Activated naive CD8-positive, alpha-beta T cell treated with anti-CD3 and anti-CD28 coated beads, Interleukin-2, amount 50 U/mL, for 24 hours (primary cell): ENCODE results near the gene RSPO1.

Experiments used
- ATAC-seq: fragments of 150-1000 bp; cut with Tn5 transposase; one replicate; pipeline ENCODE4 v1.10.0; 2021
- DNase-seq: peaks from one replicate; pipeline ENCODE4 v3.0.0; 2021
- H3K27ac Mint-ChIP-seq: one replicate; pipeline ENCODE4 v1.8.0; 2021; ENCODE audit warnings: mild to moderate bottlenecking, mixed read lengths
- H3K27me3 Mint-ChIP-seq: one replicate; pipeline ENCODE4 v1.8.0; 2021; ENCODE audit warnings: mixed read lengths
- H3K36me3 Mint-ChIP-seq: one replicate; pipeline ENCODE4 v1.8.0; 2021; ENCODE audit warnings: low read depth, mixed read lengths
- H3K4me1 Mint-ChIP-seq: one replicate; pipeline ENCODE4 v1.8.0; 2021; ENCODE audit warnings: mixed read lengths
- H3K4me3 Mint-ChIP-seq: one replicate; pipeline ENCODE4 v1.8.0; 2021; ENCODE audit warnings: mild to moderate bottlenecking, moderate library complexity, mixed read lengths
- H3K9me3 Mint-ChIP-seq: one replicate; pipeline ENCODE4 v1.8.0; 2021; ENCODE audit warnings: mixed read lengths

The RSPO1 gene

GRCh38 chr1:37614105-37614504 lies 20.6 kb downstream of the RSPO1 start:
- H3K36me3 Mint-ChIP-seq: no peaks in the 10 kb centered on the region
- H3K9me3 Mint-ChIP-seq: no peaks in the 10 kb centered on the region
- H3K4me1 Mint-ChIP-seq: no peaks in the 10 kb centered on the region
- no peak for ATAC-seq
- H3K27me3 Mint-ChIP-seq: peaks cover 29% of the 10 kb centered on the region
- no peak overlapping the region for H3K27ac Mint-ChIP-seq
- DNase-seq: no peak
- H3K4me3 Mint-ChIP-seq: no peak overlapping the region

- DNase-seq (no peak), ATAC-seq (no peak)
- Mint-ChIP-seq H3K36me3 (no peaks in the 10 kb centered on the region), H3K27ac (no peak overlapping the region), H3K9me3 (no peaks in the 10 kb centered on the region), H3K4me1 (no peaks in the 10 kb centered on the region), H3K27me3 (peaks cover 17% of the 10 kb centered on the region), H3K4me3 (no peak overlapping the region)
Measured at GRCh38 chr1:37612186-37612585, 22.5 kb downstream of the RSPO1 start.

GRCh38 chr1:37609994-37610393 lies 24.7 kb downstream of the RSPO1 start:
- DNase-seq (no peak), ATAC-seq (no peak)
- no peaks in the 10 kb centered on the region for H3K36me3 Mint-ChIP-seq
- peaks cover 3% of the 10 kb centered on the region for H3K27me3 Mint-ChIP-seq
- H3K9me3 Mint-ChIP-seq: no peaks in the 10 kb centered on the region
- H3K4me3 Mint-ChIP-seq: no peak overlapping the region
- no peak overlapping the region for H3K27ac Mint-ChIP-seq
- no peaks in the 10 kb centered on the region for H3K4me1 Mint-ChIP-seq

DNA sequence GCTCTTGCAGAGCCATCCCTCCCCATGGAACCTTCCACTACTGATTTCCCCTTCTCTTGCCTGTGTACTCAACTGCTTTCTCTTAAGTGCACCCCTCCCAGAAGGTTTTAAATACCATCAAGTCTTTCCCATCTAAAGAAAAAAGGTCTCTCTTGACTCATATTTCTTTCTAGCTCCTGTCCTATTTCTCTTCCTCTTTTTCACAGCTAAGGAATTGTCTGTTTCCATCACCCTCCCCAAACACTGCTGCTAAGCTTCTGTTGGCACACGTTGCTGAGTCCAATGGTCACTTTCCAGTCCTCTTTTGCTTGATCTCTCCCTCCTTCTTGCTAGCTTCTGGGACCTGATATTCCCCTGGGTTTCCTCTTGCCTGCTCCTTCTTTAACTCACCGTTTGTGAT lies 25.7 kb downstream of the RSPO1 start:
- no peak overlapping the region for H3K27ac Mint-ChIP-seq
- ATAC-seq (no peak), DNase-seq (no peak)
- H3K4me3 Mint-ChIP-seq: no peak overlapping the region
- H3K4me1 Mint-ChIP-seq: no peaks in the 10 kb centered on the region
- peaks cover 6% of the 10 kb centered on the region for H3K27me3 Mint-ChIP-seq
- H3K9me3 Mint-ChIP-seq: no peaks in the 10 kb centered on the region
- no peaks in the 10 kb centered on the region for H3K36me3 Mint-ChIP-seq

- H3K36me3 Mint-ChIP-seq: no peaks in the 10 kb centered on the region
- peaks cover 7% of the 10 kb centered on the region for H3K27me3 Mint-ChIP-seq
- no peaks in the 10 kb centered on the region for H3K9me3 Mint-ChIP-seq
- DNase-seq (no peak), ATAC-seq (no peak)
- no peaks in the 10 kb centered on the region for H3K4me1 Mint-ChIP-seq
- no peak overlapping the region for H3K4me3 Mint-ChIP-seq
- no peak overlapping the region for H3K27ac Mint-ChIP-seq
Measured at GRCh38 chr1:37606481-37607263, 28.0 kb downstream of the RSPO1 start.

GRCh38 chr1:37605806-37606474 lies 28.8 kb downstream of the RSPO1 start:
- Mint-ChIP-seq H3K36me3 (no peaks in the 10 kb centered on the region), H3K4me1 (no peaks in the 10 kb centered on the region), H3K9me3 (no peaks in the 10 kb centered on the region), H3K4me3 (no peak overlapping the region), H3K27me3 (peaks cover 7% of the 10 kb centered on the region), H3K27ac (no peak overlapping the region)
- DNase-seq: no peak
- ATAC-seq: no peak

GRCh38 chr1:37605061-37605650 lies 29.5 kb downstream of the RSPO1 start:
- H3K27ac Mint-ChIP-seq: peak overlapping the region; percentile 5
- no peak for ATAC-seq
- H3K9me3 Mint-ChIP-seq: no peaks in the 10 kb centered on the region

GRCh38 chr1:37602750-37603694 lies 31.7 kb downstream of the RSPO1 start:
- no peak overlapping the region for H3K4me3 Mint-ChIP-seq
- peak; percentile 13 for DNase-seq
- no peaks in the 10 kb centered on the region for H3K4me1 Mint-ChIP-seq
- H3K27me3 Mint-ChIP-seq: peaks cover 7% of the 10 kb centered on the region
- no peaks in the 10 kb centered on the region for H3K9me3 Mint-ChIP-seq
- no peaks in the 10 kb centered on the region for H3K36me3 Mint-ChIP-seq
- H3K27ac Mint-ChIP-seq: no peak overlapping the region
- peak; percentile 49 for ATAC-seq

More at GRCh38 chr1:37605061-37605650, 29.5 kb downstream of the RSPO1 start:
- no peaks in the 10 kb centered on the region for H3K4me1 Mint-ChIP-seq
- no peak for DNase-seq
- no peaks in the 10 kb centered on the region for H3K36me3 Mint-ChIP-seq
- no peak overlapping the region for H3K4me3 Mint-ChIP-seq
- peaks cover 7% of the 10 kb centered on the region for H3K27me3 Mint-ChIP-seq

DNA sequence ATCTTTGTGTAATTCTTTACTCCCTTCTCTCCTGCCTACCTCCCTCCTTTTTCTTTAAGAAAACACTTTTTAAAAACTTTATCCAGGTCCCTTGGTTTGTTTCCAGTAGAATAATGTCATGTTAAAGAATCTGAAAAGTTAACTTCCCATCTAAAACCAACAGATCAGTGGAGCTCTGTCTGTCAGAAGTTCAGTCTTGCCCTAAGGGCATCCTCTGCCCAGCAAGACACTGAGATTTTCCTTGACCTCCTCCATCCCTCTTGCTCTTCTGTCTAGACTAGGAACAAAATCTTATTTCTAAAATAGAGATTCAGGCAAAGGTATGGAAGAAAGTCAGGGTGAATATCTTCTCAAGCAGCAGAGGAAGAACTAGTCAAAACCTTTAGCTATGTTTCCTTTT lies 33.3 kb downstream of the RSPO1 start:
- no peak overlapping the region for H3K27ac Mint-ChIP-seq
- no peak overlapping the region for H3K4me3 Mint-ChIP-seq
- ATAC-seq: no peak
- no peak for DNase-seq
- peaks cover 3% of the 10 kb centered on the region for H3K4me1 Mint-ChIP-seq
- H3K27me3 Mint-ChIP-seq: peaks cover 7% of the 10 kb centered on the region
- no peaks in the 10 kb centered on the region for H3K9me3 Mint-ChIP-seq
- no peaks in the 10 kb centered on the region for H3K36me3 Mint-ChIP-seq

DNA sequence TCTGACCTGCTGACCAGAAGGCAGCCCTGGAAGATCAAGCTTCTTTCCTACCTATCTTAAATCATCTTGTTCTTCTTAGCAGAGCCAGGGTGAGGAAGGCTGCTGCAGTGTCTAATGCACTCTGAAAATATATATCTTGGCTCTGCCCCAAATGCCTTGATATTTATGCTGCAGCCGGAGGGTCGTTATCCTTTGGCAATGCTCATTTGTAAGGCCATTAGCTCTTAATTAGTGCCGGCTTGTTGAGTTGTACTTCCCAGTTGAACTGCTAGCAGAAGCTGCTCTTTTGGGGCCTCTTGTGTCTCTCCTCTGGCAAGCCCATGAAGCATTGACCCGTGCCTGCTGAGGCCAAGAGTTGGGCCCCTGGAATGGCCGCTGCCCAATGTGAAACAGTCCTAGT lies 34.8 kb downstream of the RSPO1 start:
- ATAC-seq (no peak), DNase-seq (no peak)
- H3K4me3 Mint-ChIP-seq: no peak overlapping the region
- peaks cover 7% of the 10 kb centered on the region for H3K27me3 Mint-ChIP-seq
- no peak overlapping the region for H3K27ac Mint-ChIP-seq
- no peaks in the 10 kb centered on the region for H3K9me3 Mint-ChIP-seq
- H3K4me1 Mint-ChIP-seq: peaks cover 17% of the 10 kb centered on the region
- H3K36me3 Mint-ChIP-seq: peaks cover 8% of the 10 kb centered on the region

DNA sequence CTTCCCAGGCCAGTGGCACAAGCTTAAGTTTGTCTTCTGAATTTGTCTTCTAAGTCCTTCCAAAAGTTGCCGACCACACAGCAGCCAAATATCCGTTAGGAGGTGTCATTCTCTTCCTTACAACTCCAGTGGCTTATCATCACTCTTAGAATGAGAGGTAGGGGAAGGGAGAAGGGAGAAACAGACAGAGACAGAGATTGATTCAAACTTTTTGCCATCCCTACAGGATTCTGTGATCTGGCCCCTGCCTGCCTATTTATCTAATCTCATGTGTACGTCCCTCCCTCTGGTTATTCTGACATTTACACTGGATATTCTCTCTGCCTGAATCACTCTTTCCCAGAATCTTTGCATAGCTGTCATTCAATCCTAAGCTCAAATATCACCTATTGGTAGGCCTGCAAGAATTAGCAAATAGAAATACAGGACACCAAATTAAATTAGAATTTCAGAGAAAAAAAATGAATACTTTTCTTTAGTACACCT lies 38.5 kb downstream of the RSPO1 start:
- DNase-seq: no peak
- Mint-ChIP-seq H3K27me3 (no peaks in the 10 kb centered on the region), H3K9me3 (no peaks in the 10 kb centered on the region), H3K36me3 (peaks cover 31% of the 10 kb centered on the region), H3K4me3 (peak overlapping the region; percentile 100), H3K4me1 (peaks cover 41% of the 10 kb centered on the region), H3K27ac (peak overlapping the region; percentile 99)
- ATAC-seq: no peak

- Mint-ChIP-seq H3K4me1 (peaks cover 41% of the 10 kb centered on the region), H3K27ac (peak within 1 kb of the TSS; percentile 99), H3K9me3 (no peaks in the 10 kb centered on the region), H3K27me3 (no peaks in the 10 kb centered on the region), H3K4me3 (peak within 1 kb of the TSS; percentile 100), H3K36me3 (peaks cover 37% of the 10 kb centered on the region)
- DNase-seq (peak; percentile 98), ATAC-seq (peak; percentile 99)
Measured at GRCh38 chr1:37595440-37596181, 39.1 kb downstream of the RSPO1 start, which contains the start of gene GNL2. Gene GNL2 (minus strand): TSS chr1:37595937. CDS start chr1:37595822, 115 bp downstream.

DNA sequence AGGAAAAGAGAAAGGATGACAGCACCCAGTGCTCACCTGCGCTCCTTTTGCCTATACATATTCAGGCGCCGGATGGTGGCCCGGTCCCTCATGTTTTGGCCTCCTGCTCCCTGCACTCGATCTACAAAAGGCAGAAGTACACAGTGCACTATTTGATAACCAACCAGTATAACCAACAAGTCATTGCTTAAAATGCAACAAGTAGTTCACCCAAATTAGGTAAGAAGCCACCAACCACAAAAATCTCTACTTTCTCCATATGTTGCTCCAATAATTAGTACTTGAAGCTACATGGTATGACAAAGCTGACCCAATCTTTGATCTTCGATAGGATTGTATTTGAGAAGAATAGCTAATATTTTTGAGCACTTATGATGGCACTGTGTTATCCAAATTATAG lies 41.0 kb downstream of the RSPO1 start:
- no peak for DNase-seq
- peak overlapping the region; percentile 42 for H3K27ac Mint-ChIP-seq
- peak overlapping the region; percentile 100 for H3K4me3 Mint-ChIP-seq
- peaks cover 41% of the 10 kb centered on the region for H3K4me1 Mint-ChIP-seq
- H3K9me3 Mint-ChIP-seq: no peaks in the 10 kb centered on the region
- ATAC-seq: no peak
- no peaks in the 10 kb centered on the region for H3K27me3 Mint-ChIP-seq
- peaks cover 52% of the 10 kb centered on the region for H3K36me3 Mint-ChIP-seq
